ENCODE results near the gene AMTN.
"Not testable (repeated sequence)": the region's sequence is repeated elsewhere in the genome, so short reads cannot be mapped to it uniquely, and the experiment has no call there.

The AMTN gene

GRCh38 chr4:70518269-70518668, at the start of gene AMTN:
AMTN (plus strand) TSS chr4:70518569; CDS start chr4:70518778, 209 bp downstream.
- DNase-seq: no peak

GRCh38 chr4:70471897-70472296, 46.5 kb upstream of the AMTN start, which contains the start of gene MUC7:
MUC7 (plus strand) TSS chr4:70472197; CDS start chr4:70474022, 1,825 bp downstream.
- DNase-seq: no peak

- no peak for DNase-seq
Measured at GRCh38 chr4:70473679-70474078, 44.7 kb upstream of the AMTN start.

- no peak for DNase-seq
Measured at GRCh38 chr4:70488748-70489147, 29.6 kb upstream of the AMTN start.

GRCh38 chr4:70496231-70496630, 22.1 kb upstream of the AMTN start:
- DNase-seq: no peak

- not testable (repeated sequence) for DNase-seq
Measured at GRCh38 chr4:70501838-70502237, 16.5 kb upstream of the AMTN start.

- DNase-seq: no peak
Measured at GRCh38 chr4:70504733-70505132, 13.6 kb upstream of the AMTN start.

- DNase-seq: peak; percentile 25
Measured at GRCh38 chr4:70505151-70505748, 13.1 kb upstream of the AMTN start.

GRCh38 chr4:70508801-70509200, 9.6 kb upstream of the AMTN start:
- no peak for DNase-seq

- no peak for DNase-seq
Measured at GRCh38 chr4:70511365-70511764, 7.0 kb upstream of the AMTN start.

- DNase-seq: no peak
Measured at GRCh38 chr4:70515367-70516250, 2.8 kb upstream of the AMTN start.

GRCh38 chr4:70518716-70519115, 347 bp downstream of the AMTN start:
- DNase-seq: no peak

GRCh38 chr4:70522626-70523025, 4.3 kb downstream of the AMTN start:
- no peak for DNase-seq

- DNase-seq: no peak
Measured at GRCh38 chr4:70530997-70531396, 12.6 kb downstream of the AMTN start.

- no peak for DNase-seq
Measured at GRCh38 chr4:70531981-70532380, 13.6 kb downstream of the AMTN start.

- DNase-seq: no peak
Measured at GRCh38 chr4:70533211-70533610, 14.8 kb downstream of the AMTN start.

- no peak for DNase-seq
Measured at GRCh38 chr4:70533791-70534190, 15.4 kb downstream of the AMTN start.

- DNase-seq: not testable (repeated sequence)
Measured at GRCh38 chr4:70534886-70535285, 16.5 kb downstream of the AMTN start.

- no peak for DNase-seq
Measured at GRCh38 chr4:70538869-70539268, 20.5 kb downstream of the AMTN start.

- DNase-seq: no peak
Measured at GRCh38 chr4:70544279-70544868, 26.0 kb downstream of the AMTN start.

- DNase-seq: no peak
Measured at GRCh38 chr4:70556856-70557255, 38.5 kb downstream of the AMTN start.

- peak; percentile 16 for DNase-seq
Measured at GRCh38 chr4:70559211-70559830, 41.0 kb downstream of the AMTN start.

- DNase-seq: no peak
Measured at GRCh38 chr4:70559924-70560323, 41.6 kb downstream of the AMTN start.
